IMR-90 (cell line): Measurements from ENCODE around the gene SERINC3. TPM values are rescaled to one million over a fixed set of nuclear protein-coding genes. Genes with fewer than 3 reads are reported as not detected.

Experiments
- ATAC-seq: fragments of 200-7000 bp; cut with Tn5 transposase; 2 replicates; pipeline ENCODE4 v1.9.1; 2020; ENCODE audit warnings: low read depth, mild to moderate bottlenecking, moderate library complexity
- BruUV-seq: library from RNA; stranded (reverse); fragments of 400-500 nt; replicated peaks from 2 replicates; lab custom pipeline; 2021; lab: Mats Ljungman, UMichigan
- CTCF ChIA-PET: fragments of 300-600 bp; formaldehyde crosslinking; extraction: SDS; loops from one replicate; lab custom pipeline; 2021; ENCODE audit warnings: antibody characterized with exemption; lab: Yijun Ruan, JAX
- POLR2A ChIA-PET: fragments of 300-600 bp; sonication (Branson Sonifier 250); formaldehyde crosslinking; loops from one replicate; lab custom pipeline; 2022; ENCODE audit warnings: antibody characterized with exemption; ENCODE audit not compliant: unreplicated experiment; lab: Charles Lee
- DNase-seq: peaks from one replicate; pipeline ENCODE4 v3.0.0; 2013
- H2AFZ ChIP-seq: replicated peaks from 2 replicates; pipeline ENCODE3; 2013; ENCODE audit warnings: low read length, mild to moderate bottlenecking; ENCODE audit not compliant: poor library complexity
- H2AK5ac ChIP-seq: 2 replicates; pipeline ENCODE4 v1.6.1; 2013; ENCODE audit warnings: low read depth, low read length, inconsistent platforms
- H2AK9ac ChIP-seq: replicated peaks from 2 replicates; pipeline ENCODE3; 2013; ENCODE audit warnings: mild to moderate bottlenecking, low read depth, low read length, moderate library complexity; ENCODE audit not compliant: poor library complexity
- H2BK120ac ChIP-seq: 2 replicates; pipeline ENCODE4 v1.6.1; 2013; ENCODE audit warnings: low read depth, low read length, inconsistent platforms
- H2BK15ac ChIP-seq: 3 replicates; pipeline ENCODE4 v1.6.1; 2013; ENCODE audit warnings: low read depth, low read length, inconsistent platforms
- H2BK20ac ChIP-seq: 2 replicates; pipeline ENCODE4 v1.6.1; 2013; ENCODE audit warnings: low read depth, mild to moderate bottlenecking, inconsistent platforms, low read length, moderate library complexity
- H2BK5ac ChIP-seq: 2 replicates; pipeline ENCODE4 v1.6.1; 2013; ENCODE audit warnings: mild to moderate bottlenecking, low read depth, low read length, inconsistent platforms; ENCODE audit not compliant: poor library complexity, severe bottlenecking
- H3K14ac ChIP-seq: replicated peaks from 2 replicates; pipeline ENCODE4 v1.6.1; 2013; ENCODE audit warnings: low read depth, low read length, inconsistent platforms
- H3K18ac ChIP-seq: 2 replicates; pipeline ENCODE4 v1.6.1; 2013; ENCODE audit warnings: low read depth, low read length, control low read depth
- H3K23ac ChIP-seq: 2 replicates; pipeline ENCODE4 v1.6.1; 2013; ENCODE audit warnings: low read depth, low read length, inconsistent platforms
- H3K27ac ChIP-seq: 2 replicates; pipeline ENCODE4 v1.5.1; 2013; ENCODE audit warnings: mild to moderate bottlenecking, control low read depth, low read length; ENCODE audit not compliant: insufficient read depth
- H3K27me3 ChIP-seq: 2 replicates; pipeline ENCODE4 v1.6.1; 2013; ENCODE audit warnings: low read length; ENCODE audit not compliant: control insufficient read depth, insufficient read depth
- H3K36me3 ChIP-seq: 2 replicates; pipeline ENCODE4 v1.6.1; 2013; ENCODE audit warnings: low read length, mixed read lengths; ENCODE audit not compliant: control insufficient read depth, insufficient read depth
- H3K4ac ChIP-seq: 2 replicates; pipeline ENCODE4 v1.6.1; 2013; ENCODE audit warnings: low read depth, low read length, inconsistent platforms
- H3K4me1 ChIP-seq: 2 replicates; pipeline ENCODE4 v1.6.1; 2013; ENCODE audit warnings: low read length, mixed read lengths; ENCODE audit not compliant: control insufficient read depth, insufficient read depth
- H3K4me2 ChIP-seq: 2 replicates; pipeline ENCODE4 v1.6.1; 2013; ENCODE audit warnings: low read depth, mild to moderate bottlenecking, control low read depth, low read length, moderate library complexity
- H3K4me3 ChIP-seq: 2 replicates; pipeline ENCODE4 v1.5.1; 2013; ENCODE audit warnings: low read depth, mild to moderate bottlenecking, control low read depth, low read length, moderate library complexity; ENCODE audit not compliant: insufficient read depth
- H3K56ac ChIP-seq: 2 replicates; pipeline ENCODE4 v1.6.1; 2013; ENCODE audit warnings: low read length, inconsistent platforms; ENCODE audit not compliant: insufficient read depth; ENCODE audit errors: extremely low read depth
- H3K79me1 ChIP-seq, 2 experiments: 2 replicates each; pipeline ENCODE4 v1.6.1; 2013; ENCODE audit warnings: low read length in 2 of 2, inconsistent platforms in 1 of 2, low read depth in 1 of 2
- H3K9ac ChIP-seq: 2 replicates; pipeline ENCODE4 v1.6.1; 2013; ENCODE audit warnings: low read depth, low read length, control low read depth
- H3K9me1 ChIP-seq: 2 replicates; pipeline ENCODE4 v1.6.1; 2013; ENCODE audit warnings: low read length, inconsistent platforms; ENCODE audit not compliant: insufficient read depth
- H3K9me3 ChIP-seq: 2 replicates; pipeline ENCODE4 v1.6.1; 2013; ENCODE audit warnings: low read length; ENCODE audit not compliant: control insufficient read depth, insufficient read depth
- H4K20me1 ChIP-seq: 2 replicates; pipeline ENCODE4 v1.6.1; 2013; ENCODE audit warnings: low read length, inconsistent platforms; ENCODE audit not compliant: insufficient read depth
- H4K5ac ChIP-seq: 2 replicates; pipeline ENCODE4 v1.6.1; 2013; ENCODE audit warnings: mild to moderate bottlenecking, low read depth, low read length, control low read depth
- H4K8ac ChIP-seq, 2 experiments: 2 replicates each; pipeline ENCODE4 v1.6.1; 2013; ENCODE audit warnings: low read depth in 2 of 2, low read length in 2 of 2, control low read depth in 1 of 2, inconsistent platforms in 1 of 2
- H4K91ac ChIP-seq: 2 replicates; pipeline ENCODE4 v1.6.1; 2013; ENCODE audit warnings: low read depth, low read length, inconsistent platforms; ENCODE audit not compliant: insufficient read depth
- BHLHE40 ChIP-seq: fragments of 150-350 bp; IDR thresholded peaks from 2 replicates; pipeline ENCODE4 v1.6.1; 2016; ENCODE audit warnings: mild to moderate bottlenecking, low read depth, low read length
- CHD1 ChIP-seq: IDR thresholded peaks from 2 replicates; pipeline ENCODE4 v1.6.1; 2012; ENCODE audit warnings: low read depth, low read length, improper control_type of control experiment
- CTCF ChIP-seq: conservative IDR thresholded peaks from 2 replicates; pipeline ENCODE4 v1.5.1; 2012; ENCODE audit warnings: mild to moderate bottlenecking, low read depth, low read length, improper control_type of control experiment
- ELK1 ChIP-seq: fragments of 150-350 bp; IDR thresholded peaks from 2 replicates; pipeline ENCODE4 v1.6.1; 2016; ENCODE audit warnings: low read depth, mild to moderate bottlenecking, low read length, moderate library complexity, borderline replicate concordance
- FOS ChIP-seq: fragments of 150-350 bp; IDR thresholded peaks from 2 replicates; pipeline ENCODE4 v1.6.1; 2016; ENCODE audit warnings: low read depth, low read length
- MAZ ChIP-seq: IDR thresholded peaks from 2 replicates; pipeline ENCODE4 v1.6.1; 2012; ENCODE audit warnings: low read depth, mild to moderate bottlenecking, low read length, improper control_type of control experiment, moderate library complexity, borderline replicate concordance
- NFE2L2 ChIP-seq: fragments of 150-350 bp; IDR thresholded peaks from 2 replicates; pipeline ENCODE4 v1.6.1; 2016; ENCODE audit warnings: low read depth, mild to moderate bottlenecking, low read length
- RAD21 ChIP-seq: IDR thresholded peaks from 2 replicates; pipeline ENCODE4 v1.6.1; 2012; ENCODE audit warnings: low read length, improper control_type of control experiment
- RCOR1 ChIP-seq: IDR thresholded peaks from 2 replicates; pipeline ENCODE4 v1.6.1; 2012; ENCODE audit warnings: mild to moderate bottlenecking, low read length, improper control_type of control experiment; ENCODE audit not compliant: insufficient replicate concordance
- SMC3 ChIP-seq: fragments of 150-350 bp; IDR thresholded peaks from 2 replicates; pipeline ENCODE4 v1.6.1; 2016; ENCODE audit warnings: low read depth, mild to moderate bottlenecking, antibody characterized with exemption, low read length, moderate library complexity
- USF2 ChIP-seq: fragments of 150-350 bp; IDR thresholded peaks from 2 replicates; pipeline ENCODE4 v1.6.1; 2017; ENCODE audit warnings: mild to moderate bottlenecking, antibody characterized with exemption, low read length, low read depth
- WGBS, 2 experiments: methylation state at CpG; one replicate each; pipeline versions ENCODE4 v1.1.5 to v1.1.7; 2013; ENCODE audit warnings: missing lambda C conversion rate in 2 of 2; ENCODE audit not compliant: insufficient read length in 1 of 2; ENCODE audit errors: extremely low coverage in 2 of 2; 5-methylcytosine and 5-hydroxymethylcytosine counted together
- dilution Hi-C: fragments of 300-500 bp; cut with HindIII; formaldehyde crosslinking; loops from one replicate; pipeline ENCODE4 v1.14.3; 2018; ENCODE audit warnings: low sequenced_read_pairs; ENCODE audit not compliant: unreplicated experiment
- in situ Hi-C: fragments of 300-500 bp; cut with MboI; formaldehyde crosslinking; loops from 3 replicates; pipeline ENCODE4 v1.14.3; 2019; ENCODE audit warnings: low sequenced_read_pairs, inconsistent platforms, mixed read lengths
- intact Hi-C: fragments of 100-400 bp; cut with micrococcal nuclease; formaldehyde crosslinking; loops from 2 replicates; pipeline ENCODE4 v1.10.0; 2022
- polyA plus RNA-seq, 3 experiments: library from polyadenylated mRNA; depleted of rRNA; stranded (reverse); fragments of >200 nt; gene quantifications; 2 replicates each; pipeline ENCODE4 v1.2.3, GENCODE V29; 2012; ENCODE audit warnings: low replicate concordance in 1 of 3
- total RNA-seq: library from RNA; depleted of rRNA; stranded (reverse); fragments of >200 nt; gene quantifications from 2 replicates; pipeline ENCODE4 v1.2.3, GENCODE V29; 2012

The SERINC3 gene
- total and polyA plus RNA-seq, 2 of the 4 experiments (the other 2 are of a cell fraction): 101 to 132 TPM

- H3K23ac ChIP-seq: no peak overlapping the region; the same call in 1 of the 2 replicates
- H3K14ac ChIP-seq: 0 out of 2 replicates have a peak overlapping the region, but pooled peaks have one; percentile 8
- no peak overlapping the region for H2BK5ac ChIP-seq
- 0% methylated on average over 1 of the region's 3 CpGs; no CpG with 5 or more reads in 1 of the 2 experiments for WGBS, 2 experiments
- H3K9ac ChIP-seq: no peak overlapping the region
- H2BK20ac ChIP-seq: no peak overlapping the region
- H3K9me3 ChIP-seq: no peaks in the 10 kb centered on the region; the same call in 1 of the 2 replicates
- peak overlapping the region; percentile 11 for H2AK9ac ChIP-seq
- no peak overlapping the region for H2AK5ac ChIP-seq
- no peak overlapping the region; the same call in 1 of the 2 replicates for H3K4me2 ChIP-seq
- H3K27ac ChIP-seq: no peak overlapping the region
- H4K91ac ChIP-seq: no peak overlapping the region
- H4K20me1 ChIP-seq: no peaks in the 10 kb centered on the region
- no peak overlapping the region for H3K18ac ChIP-seq
- CTCF ChIA-PET: no interaction called here
- in situ Hi-C loops (no loop called here), dilution Hi-C loops (no loop called here), intact Hi-C loops (loop anchor here (10.0 kb wide), 1 partner anchor 136 kb away; the partner anchor contains the start of gene FITM2)
- no peaks in the 10 kb centered on the region for H3K36me3 ChIP-seq
- no TSS peak for BruUV-seq
- H2AFZ ChIP-seq: peak overlapping the region; percentile 58
- H3K4ac ChIP-seq: no peak overlapping the region
- H4K8ac ChIP-seq: no peak overlapping the region
- DNase-seq (no peak), ATAC-seq (peak; percentile 60)
- TF ChIP-seq MAZ (no peak), SMC3 (no peak), FOS (no peak), NFE2L2 (no peak), USF2 (no peak), BHLHE40 (no peak), RCOR1 (no peak), CHD1 (no peak), ELK1 (no peak), CTCF (no peak), RAD21 (no peak)
- no peak overlapping the region for H2BK15ac ChIP-seq
- H4K5ac ChIP-seq: no peak overlapping the region
- no peaks in the 10 kb centered on the region for H3K9me1 ChIP-seq
- POLR2A ChIA-PET: no interaction called here
- peaks cover 2% of the 10 kb centered on the region; the same call in 1 of the 2 replicates for H3K4me1 ChIP-seq
- peaks cover 31% of the 10 kb centered on the region for H3K27me3 ChIP-seq
- H2BK120ac ChIP-seq: no peak overlapping the region
- no peak overlapping the region for H3K56ac ChIP-seq
- no peak overlapping the region for H3K4me3 ChIP-seq
- no peaks in the 10 kb centered on the region for H3K79me1 ChIP-seq
Measured at GRCh38 chr20:44450281-44450889, 71.5 kb downstream of the SERINC3 start.
